ENCODE data around the gene PXDC1.

Gene PXDC1, protein sequence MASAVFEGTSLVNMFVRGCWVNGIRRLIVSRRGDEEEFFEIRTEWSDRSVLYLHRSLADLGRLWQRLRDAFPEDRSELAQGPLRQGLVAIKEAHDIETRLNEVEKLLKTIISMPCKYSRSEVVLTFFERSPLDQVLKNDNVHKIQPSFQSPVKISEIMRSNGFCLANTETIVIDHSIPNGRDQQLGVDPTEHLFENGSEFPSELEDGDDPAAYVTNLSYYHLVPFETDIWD
- total RNA-seq = 0.20 to 0.70 reads per million in 2 donors

DNA sequence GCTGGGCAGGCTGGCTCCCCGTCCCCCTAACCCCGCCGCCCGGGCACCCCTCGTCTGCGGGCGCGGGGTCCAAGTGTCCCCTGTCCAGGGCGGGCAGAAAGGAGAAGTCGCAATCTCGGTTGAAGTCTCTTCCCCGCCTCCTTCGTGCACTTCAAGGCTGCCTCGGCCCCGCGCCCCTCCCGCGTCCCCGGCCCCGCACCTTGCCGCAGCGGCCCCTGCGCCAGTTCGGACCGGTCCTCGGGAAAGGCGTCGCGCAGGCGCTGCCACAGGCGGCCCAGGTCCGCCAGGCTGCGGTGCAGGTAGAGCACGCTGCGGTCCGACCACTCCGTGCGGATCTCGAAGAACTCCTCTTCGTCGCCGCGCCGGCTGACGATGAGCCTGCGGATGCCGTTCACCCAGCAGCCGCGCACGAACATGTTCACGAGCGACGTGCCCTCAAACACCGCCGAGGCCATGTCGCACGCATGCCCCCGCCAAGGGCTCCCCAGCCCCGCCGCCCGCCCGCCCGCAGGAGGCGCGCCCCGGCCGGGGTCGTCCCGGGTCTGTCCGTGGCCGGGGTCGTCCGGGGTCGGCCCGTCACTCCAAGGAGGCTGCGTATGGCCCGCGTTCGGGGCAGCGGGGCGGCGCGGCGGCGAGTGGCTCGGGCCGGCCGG is at the start of gene PXDC1:
Gene PXDC1, minus strand, starts transcription at position 637 of the 653 bp plus-strand sequence. Its CDS starts 182 bp downstream, at position 455.
- no peak for DNase-seq

DNA sequence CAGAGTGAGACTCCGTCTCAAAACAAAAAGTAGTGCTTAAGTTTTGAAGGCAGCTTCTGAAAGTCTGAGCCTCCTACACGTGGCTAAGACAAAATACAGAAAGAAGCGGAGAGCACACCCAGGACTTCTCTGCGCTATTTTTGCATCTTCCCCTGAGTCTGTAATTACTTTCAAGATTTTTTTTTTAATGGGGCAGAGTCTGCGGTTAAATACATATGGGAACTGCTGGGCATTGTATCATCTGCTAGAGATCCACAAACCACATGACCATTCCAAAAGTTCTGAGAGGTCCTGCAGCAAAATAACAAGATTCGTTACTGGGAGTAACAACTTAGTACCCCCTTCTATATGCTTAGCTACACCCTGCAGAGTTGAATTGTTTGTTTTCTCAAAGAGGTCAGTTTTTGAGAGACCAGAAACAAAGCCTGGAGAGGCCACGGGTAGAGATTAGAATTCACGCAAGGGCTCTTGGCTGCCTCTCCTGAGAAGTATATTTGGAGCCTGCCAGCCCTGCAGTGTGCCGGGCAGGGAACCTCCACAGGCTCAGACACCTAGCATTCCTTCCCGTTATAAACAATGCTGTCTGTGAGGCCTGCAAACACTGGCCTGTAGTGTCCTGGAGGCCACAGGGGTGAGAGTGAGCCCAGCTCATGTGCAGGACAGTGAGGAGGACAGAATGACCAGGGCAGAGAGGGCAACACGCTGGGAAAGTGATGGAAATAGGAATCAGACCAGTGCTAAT is 49.5 kb upstream of the PXDC1 start:
- DNase-seq = no peak

DNA sequence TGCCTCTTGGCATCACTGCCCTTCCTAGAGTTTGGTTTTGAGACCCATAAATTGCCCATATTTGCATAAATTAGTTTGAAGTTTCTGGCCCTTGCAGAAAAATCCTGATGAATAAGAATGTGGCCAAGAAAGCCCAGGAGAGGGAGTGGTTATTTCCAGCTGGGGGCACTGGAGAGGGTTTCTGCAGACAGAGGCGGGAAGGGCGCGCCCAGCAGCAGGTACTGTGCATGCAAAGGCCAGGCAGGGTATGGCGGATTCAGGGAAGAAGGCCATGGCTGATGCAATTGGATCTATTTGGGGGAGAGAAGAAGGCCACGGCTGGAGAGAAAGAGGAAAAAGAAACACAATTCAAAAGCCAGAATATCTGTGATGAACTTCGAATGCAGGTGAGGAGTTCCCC is 48.2 kb upstream of the PXDC1 start:
- no peak for DNase-seq

DNA sequence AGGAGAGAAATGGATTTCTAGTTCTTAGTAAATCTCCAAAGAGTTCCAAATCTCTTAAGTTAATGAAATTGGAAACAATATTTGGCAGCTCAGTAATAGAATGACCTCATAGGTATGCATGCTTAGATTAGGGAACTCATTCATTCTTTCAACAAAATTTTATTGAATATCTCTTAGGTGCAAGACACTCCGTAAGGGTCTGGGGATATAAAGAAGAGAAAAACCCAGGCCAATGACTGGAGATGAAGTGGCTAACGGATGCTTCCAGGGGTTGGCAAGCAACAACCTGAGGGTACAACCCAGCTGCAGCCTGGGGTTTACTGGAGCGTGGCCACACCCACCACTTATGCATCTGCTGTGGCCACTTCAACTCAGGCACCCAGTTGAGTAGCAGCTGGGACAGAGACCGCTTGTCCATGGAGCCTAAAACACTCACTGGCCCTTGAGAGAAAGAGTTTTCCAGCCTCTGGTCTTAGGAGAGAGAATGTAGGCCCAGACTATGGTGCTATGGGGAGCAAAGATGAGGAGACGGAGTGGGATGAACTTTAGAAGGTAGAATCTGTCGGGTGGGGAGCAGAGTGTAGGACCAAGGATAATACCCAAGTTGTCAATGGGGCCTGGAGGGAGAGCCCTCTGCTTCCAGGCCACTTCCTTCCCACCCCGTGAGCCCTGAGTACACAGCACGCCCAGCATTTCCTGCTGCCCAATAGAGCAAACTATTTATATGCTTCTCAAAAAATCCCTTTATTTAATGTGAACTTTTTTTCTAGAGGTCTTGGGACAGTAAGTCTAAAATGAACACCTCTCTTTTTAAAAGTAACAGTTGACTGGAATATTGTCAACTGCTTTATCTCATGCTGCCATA is 46.8 kb upstream of the PXDC1 start:
- DNase-seq = no peak

DNA sequence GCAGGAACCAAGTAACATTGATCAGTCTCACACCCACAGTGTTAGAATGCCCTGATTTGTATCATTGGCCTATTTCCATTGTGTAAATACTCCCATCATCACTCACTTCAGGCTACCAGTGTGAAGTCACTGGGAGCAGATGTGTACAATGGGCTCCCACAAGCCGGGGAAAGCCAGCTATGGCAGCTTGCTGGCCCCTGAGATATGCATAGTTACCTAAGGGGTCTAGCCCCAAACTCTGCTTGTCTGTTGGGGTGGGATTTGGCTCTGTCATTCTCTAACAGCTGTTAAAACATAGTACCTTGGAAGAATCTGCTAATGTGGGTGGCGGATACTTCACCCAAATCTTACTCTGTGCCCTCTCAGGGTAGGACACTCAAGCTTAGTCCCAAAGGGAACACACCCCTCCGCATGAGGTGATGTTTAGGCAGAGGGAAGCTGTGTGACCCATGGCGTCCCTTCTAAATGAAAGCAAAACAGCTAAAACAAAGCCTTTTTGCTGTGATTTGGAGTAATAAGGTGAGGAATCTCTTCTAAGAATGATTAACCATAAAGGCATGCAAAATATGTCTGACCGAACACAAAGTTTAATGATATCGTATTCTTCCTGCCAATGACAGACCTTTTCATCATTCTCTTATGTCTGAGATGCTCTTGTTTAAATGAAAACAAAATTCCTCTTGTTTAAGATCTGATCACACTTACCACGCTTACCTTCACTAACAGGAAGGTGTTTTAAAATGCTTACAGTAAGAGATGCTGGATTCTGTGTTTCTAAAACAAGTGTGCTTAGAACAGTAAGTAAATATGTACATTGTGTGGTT is 45.9 kb upstream of the PXDC1 start:
- no peak for DNase-seq

DNA sequence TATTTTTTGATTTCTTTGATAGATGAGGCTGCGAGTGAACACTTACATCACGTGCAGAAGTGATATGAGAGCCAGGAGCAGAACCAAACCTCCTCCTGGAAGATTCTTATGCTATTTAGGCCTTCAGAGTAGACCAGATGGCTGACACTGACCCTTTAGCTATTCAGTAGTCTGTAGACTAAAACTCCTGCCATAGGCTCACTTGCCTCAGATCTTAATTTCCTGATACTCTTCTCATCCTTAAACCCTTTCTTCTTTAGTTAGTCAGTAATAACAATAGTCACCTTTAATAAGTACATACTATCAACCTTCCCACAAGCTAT is 45.2 kb upstream of the PXDC1 start:
- DNase-seq = no peak

GRCh38 chr6:3795836-3796718 is 44.6 kb upstream of the PXDC1 start:
- no peak for DNase-seq

- no peak for DNase-seq
Observed at GRCh38 chr6:3794092-3794491, 42.6 kb upstream of the PXDC1 start.

- DNase-seq = no peak
Observed at GRCh38 chr6:3793545-3793944, 42.0 kb upstream of the PXDC1 start.

- DNase-seq = no peak
Observed at GRCh38 chr6:3791526-3792203, 40.2 kb upstream of the PXDC1 start.

GRCh38 chr6:3789896-3790558 is 38.5 kb upstream of the PXDC1 start:
- no peak for DNase-seq

GRCh38 chr6:3789018-3789895 is 37.7 kb upstream of the PXDC1 start:
- no peak for DNase-seq

- DNase-seq = no peak
Observed at GRCh38 chr6:3788408-3789017, 37.0 kb upstream of the PXDC1 start.

- DNase-seq = no peak
Observed at GRCh38 chr6:3786141-3786540, 34.6 kb upstream of the PXDC1 start.

- no peak for DNase-seq
Observed at GRCh38 chr6:3785745-3786098, 34.2 kb upstream of the PXDC1 start.

DNA sequence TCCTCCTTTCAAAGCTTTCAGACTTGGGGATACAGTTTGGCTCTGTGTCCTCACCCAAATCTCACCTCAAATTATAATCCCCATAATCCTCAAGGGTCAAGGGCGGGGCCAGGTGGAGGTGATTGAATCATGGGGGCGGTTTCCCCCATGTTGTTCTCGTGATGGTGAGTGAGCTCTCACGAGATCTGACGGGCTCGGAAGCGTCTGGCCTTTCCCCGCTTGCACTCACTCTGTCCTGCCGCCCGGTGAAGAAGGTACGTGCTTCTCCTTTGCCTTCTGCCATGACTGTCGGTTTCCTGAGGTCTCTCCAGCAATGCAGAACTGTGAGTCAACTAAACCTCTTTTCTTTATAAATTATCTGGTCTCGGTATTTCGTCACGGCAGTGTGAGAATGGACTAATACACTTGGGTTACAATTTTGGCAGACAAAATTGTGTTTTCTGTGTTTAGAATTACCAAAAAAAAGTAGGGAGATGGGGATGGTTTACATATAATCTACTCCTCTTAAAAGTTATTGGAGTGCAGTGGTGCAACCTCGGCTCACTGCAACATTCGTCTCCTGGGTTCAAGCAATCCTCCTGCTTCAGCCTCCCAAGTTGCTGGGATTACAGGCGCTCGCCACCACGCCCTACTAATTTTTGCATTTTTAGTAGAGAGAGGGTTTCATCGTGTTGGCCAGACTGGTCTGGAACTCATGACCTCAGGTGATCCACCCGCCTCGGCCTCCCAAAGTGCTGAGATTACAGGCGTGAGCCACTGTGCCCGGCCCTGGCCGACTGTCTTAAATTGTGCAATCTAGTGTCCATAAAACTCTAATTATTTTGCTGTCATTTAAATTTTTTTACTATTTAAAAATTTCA is 33.6 kb upstream of the PXDC1 start:
- DNase-seq = no peak

GRCh38 chr6:3784423-3784822 is 32.9 kb upstream of the PXDC1 start:
- DNase-seq = no peak
